Measurements from ENCODE around the gene ADGRE2. TPM values are rescaled to one million over a fixed set of nuclear protein-coding genes. Genes with fewer than 3 reads are reported as not detected.

The ADGRE2 gene
- total and polyA plus RNA-seq, 2 experiments from 2014 or later, result 0.04 to 0.09 TPM

DNA sequence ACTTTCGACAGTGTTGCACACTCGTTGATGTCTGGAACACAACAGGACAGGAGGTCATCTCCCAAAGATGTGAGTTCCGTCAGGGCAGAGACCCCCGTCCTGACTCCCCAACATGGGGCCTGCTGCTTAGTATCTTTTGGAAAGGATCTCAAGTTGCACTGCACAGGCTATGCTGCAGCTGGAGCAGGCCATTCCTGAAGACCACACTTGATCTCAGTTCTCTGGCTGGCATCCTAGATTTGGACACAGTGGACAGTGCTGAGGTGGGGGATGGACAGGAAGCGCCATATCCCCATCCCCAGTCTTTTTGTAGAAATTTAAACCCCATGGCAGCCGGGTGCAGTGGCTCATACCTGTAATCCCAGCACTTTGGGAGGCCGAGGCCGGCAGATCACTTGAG, 5.9 kb downstream of the ADGRE2 start:
- Histone ChIP-seq H3K4me1 (ENCODE audit: low read depth) (no peaks in the 10 kb centered on the region), H3K36me3 (no peaks in the 10 kb centered on the region), H3K27me3 (peaks cover 23% of the 10 kb centered on the region), H3K4me3 (no peak overlapping the region), H3K9me3 (ENCODE audit: low read depth) (no peaks in the 10 kb centered on the region), H3K27ac (no peak overlapping the region)
- TF ChIP-seq, protein P1, sequence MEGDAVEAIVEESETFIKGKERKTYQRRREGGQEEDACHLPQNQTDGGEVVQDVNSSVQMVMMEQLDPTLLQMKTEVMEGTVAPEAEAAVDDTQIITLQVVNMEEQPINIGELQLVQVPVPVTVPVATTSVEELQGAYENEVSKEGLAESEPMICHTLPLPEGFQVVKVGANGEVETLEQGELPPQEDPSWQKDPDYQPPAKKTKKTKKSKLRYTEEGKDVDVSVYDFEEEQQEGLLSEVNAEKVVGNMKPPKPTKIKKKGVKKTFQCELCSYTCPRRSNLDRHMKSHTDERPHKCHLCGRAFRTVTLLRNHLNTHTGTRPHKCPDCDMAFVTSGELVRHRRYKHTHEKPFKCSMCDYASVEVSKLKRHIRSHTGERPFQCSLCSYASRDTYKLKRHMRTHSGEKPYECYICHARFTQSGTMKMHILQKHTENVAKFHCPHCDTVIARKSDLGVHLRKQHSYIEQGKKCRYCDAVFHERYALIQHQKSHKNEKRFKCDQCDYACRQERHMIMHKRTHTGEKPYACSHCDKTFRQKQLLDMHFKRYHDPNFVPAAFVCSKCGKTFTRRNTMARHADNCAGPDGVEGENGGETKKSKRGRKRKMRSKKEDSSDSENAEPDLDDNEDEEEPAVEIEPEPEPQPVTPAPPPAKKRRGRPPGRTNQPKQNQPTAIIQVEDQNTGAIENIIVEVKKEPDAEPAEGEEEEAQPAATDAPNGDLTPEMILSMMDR (IDR thresholded peaks at IDR 0.05; ENCODE audit: low read depth, low read length), result no peak
- no peak for DNase-seq (ENCODE audit: low read depth in 1 of 2, low spot score in 1 of 2)

DNA sequence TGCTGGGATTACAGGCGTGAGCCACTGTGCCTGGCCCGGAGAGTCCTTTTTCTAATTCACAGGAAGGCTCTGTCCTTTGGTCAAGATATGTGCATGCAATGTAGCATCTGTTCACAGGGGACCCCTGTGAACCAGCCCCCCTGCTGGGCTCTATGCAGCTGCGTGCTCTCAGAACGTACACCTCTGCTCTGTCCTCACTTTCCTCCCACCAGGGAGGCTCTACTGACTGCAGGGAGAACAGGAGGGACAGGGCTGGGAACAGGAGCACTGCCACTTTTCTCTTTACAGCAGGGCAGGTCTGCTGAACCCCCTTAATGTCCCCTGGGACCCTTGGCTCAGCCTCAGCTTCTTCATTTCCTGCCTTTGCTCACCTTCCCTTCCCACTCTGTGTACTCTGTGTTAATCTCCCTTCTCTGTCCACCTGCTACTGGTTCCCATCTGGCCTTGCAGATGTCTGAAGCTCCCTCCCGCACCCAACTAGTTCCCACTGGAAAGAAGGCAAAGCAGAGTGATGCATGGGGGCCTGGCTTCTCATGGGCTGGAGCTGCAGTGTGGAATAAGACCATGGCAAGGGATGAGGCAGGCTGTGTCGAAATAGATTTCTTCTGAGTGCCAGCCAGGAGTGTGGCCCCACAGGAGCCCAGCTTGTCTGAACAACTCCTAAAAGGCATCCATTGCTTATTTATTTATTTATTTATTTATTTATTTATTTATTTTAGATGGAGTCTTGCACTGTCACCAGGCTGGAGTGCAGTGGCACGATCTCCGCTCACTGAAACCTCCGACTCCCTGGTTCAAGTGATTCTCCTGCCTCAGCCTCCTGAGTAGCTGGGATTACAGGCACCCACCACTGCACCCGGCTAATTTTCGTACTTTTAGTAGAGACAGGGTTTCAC, 7.2 kb downstream of the ADGRE2 start:
- DNase-seq (ENCODE audit: low read depth in 1 of 2, low spot score in 1 of 2), result no peak
- Histone ChIP-seq H3K36me3 (no peaks in the 10 kb centered on the region), H3K27me3 (peaks cover 13% of the 10 kb centered on the region), H3K4me3 (no peak overlapping the region), H3K9me3 (ENCODE audit: low read depth) (no peaks in the 10 kb centered on the region), H3K4me1 (ENCODE audit: low read depth) (no peaks in the 10 kb centered on the region), H3K27ac (no peak overlapping the region)
- TF ChIP-seq, protein P1 (IDR thresholded peaks at IDR 0.05; ENCODE audit: low read depth, low read length), result no peak

DNA sequence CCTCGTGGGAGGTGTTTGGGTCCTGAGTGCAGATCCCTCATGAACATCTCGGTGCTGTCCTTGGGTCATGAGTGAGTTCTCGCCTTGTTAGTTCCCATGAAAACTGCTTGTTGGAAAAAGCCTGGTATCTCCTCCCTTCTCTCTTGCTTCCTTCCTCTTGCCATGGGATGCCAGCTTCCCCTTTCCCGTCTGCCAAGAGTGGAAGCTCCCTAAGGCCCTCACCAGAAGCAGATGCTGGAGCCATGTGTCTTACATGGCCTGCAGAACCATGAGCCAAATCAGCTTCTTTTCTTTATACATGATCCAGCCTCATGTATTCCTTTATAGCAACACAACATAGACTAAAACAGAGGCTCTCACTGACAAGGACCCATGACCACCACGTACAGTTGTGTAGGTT, 8.2 kb downstream of the ADGRE2 start:
- no peak for DNase-seq (ENCODE audit: low read depth in 1 of 2, low spot score in 1 of 2)
- Histone ChIP-seq H3K27me3 (peaks cover 3% of the 10 kb centered on the region), H3K4me3 (no peak overlapping the region), H3K27ac (no peak overlapping the region), H3K36me3 (no peaks in the 10 kb centered on the region), H3K9me3 (ENCODE audit: low read depth) (no peaks in the 10 kb centered on the region), H3K4me1 (ENCODE audit: low read depth) (no peaks in the 10 kb centered on the region)
- TF ChIP-seq, protein P1 (IDR thresholded peaks at IDR 0.05; ENCODE audit: low read depth, low read length), result no peak

DNA sequence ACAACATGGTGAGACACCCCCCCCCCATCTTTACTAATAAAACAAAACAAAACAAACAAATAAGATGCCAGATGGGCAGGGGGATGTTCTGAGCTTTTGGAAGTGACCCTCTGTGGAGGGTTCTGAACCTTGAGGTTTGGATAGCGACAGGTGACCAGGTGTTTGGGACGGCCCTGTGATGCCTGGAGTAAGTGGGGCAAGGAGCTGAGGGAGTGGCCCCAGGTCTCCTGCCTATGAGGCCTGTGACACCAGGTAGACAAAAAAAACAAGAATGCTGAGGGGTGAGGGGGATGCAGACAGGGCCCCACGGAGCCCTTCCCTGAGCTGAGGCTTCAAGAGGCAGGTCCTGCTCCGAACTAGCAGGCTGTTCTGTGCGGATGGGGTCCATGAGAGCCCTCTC, 9.2 kb downstream of the ADGRE2 start:
- Histone ChIP-seq H3K36me3 (no peaks in the 10 kb centered on the region), H3K4me3 (no peak overlapping the region), H3K9me3 (ENCODE audit: low read depth) (no peaks in the 10 kb centered on the region), H3K27me3 (no peaks in the 10 kb centered on the region), H3K4me1 (ENCODE audit: low read depth) (no peaks in the 10 kb centered on the region), H3K27ac (no peak overlapping the region)
- TF ChIP-seq, protein P1 (IDR thresholded peaks at IDR 0.05; ENCODE audit: low read depth, low read length), result no peak
- no peak for DNase-seq (ENCODE audit: low read depth in 1 of 2, low spot score in 1 of 2)

DNA sequence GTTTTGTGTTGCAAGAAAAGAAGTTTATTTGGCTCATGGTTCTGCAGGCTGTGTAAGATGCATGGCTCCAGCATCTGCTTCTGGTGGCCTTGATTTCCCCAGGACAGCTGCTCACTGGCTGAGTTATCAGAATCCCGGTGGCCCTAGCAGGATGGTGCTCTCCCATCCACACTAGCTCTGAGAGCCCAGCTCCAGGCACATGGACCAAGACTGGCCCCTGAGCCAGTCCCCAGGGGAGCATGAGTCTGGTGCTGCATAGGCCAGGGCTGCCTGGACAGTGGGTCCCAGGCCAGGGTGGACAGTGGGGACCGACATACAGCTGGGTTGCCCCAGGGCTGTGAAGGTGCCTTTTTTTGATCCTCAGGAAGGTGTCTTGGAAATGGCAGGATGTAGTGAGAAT, 10.4 kb downstream of the ADGRE2 start:
- DNase-seq (ENCODE audit: low read depth in 1 of 2, low spot score in 1 of 2), result no peak
- no peak overlapping the region for H3K27ac ChIP-seq
- H3K9me3 ChIP-seq (ENCODE audit: low read depth), result no peaks in the 10 kb centered on the region

More for the DNA sequence above, 10.4 kb downstream of the ADGRE2 start:
- Histone ChIP-seq H3K27me3 (no peaks in the 10 kb centered on the region), H3K4me1 (ENCODE audit: low read depth) (no peaks in the 10 kb centered on the region), H3K36me3 (no peaks in the 10 kb centered on the region), H3K4me3 (no peak overlapping the region)
- TF ChIP-seq, protein P1 (IDR thresholded peaks at IDR 0.05; ENCODE audit: low read depth, low read length), result no peak
